HG02870 (cell line): Measurements from ENCODE around the gene CDAN1.

Experiments
- ATAC-seq: cut with Tn5 transposase; IDR thresholded peaks from one replicate; pipeline ENCODE4 v1.9.1; 2021; ENCODE audit warnings: mild to moderate bottlenecking, moderate library complexity; ENCODE audit not compliant: unreplicated experiment

The CDAN1 gene

DNA sequence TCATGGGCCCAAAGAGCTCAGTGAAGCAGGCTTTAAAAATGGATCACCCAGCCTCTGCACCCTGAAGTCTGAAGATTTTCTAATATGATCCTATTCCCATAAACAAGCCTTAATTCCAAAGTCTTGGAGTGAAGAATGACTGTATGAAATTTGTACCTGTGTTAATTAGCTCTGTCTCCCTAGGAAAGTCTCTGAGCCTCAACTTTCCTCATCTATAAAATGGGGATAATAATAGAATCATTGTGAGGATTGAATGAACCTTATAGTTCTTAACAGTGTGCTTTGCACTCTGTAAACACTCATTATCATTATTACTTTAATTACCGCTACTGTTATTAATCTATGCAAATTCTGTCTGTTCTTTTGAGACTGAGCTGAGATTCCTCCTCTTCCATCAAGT, 61.9 kb downstream of the CDAN1 start:
- no peak for ATAC-seq

DNA sequence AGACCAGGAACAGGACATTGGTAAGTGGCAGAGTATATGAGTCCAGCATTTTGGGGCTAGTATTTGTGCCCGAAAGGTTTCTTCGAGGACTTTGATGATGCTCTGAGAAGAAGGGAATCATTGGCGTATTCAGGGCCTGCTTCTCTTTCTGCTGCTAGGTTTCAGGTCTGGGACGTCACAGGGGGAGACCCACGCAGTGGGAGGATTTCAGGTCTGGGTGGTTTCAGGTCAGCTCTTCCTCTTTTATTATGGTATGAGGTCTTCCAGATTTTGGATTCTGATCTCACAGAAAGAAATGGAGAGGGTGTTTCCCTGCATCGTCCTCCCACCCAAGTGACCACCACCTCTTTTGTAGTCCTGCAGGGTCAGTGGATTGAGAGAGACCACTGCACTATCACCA, 62.5 kb downstream of the CDAN1 start:
- ATAC-seq, result no peak
